Tongue (tissue), 2 donors: ENCODE measurements around the gene HOXD13. TPM values are rescaled to one million over a fixed set of nuclear protein-coding genes. Genes with fewer than 3 reads are reported as not detected.

ENCODE experiments used
- DNase-seq: peaks from one replicate; pipeline ENCODE4 v3.0.0-alpha.2; 2015
- total RNA-seq: library from RNA; depleted of rRNA; stranded (reverse); fragments of >200 nt; gene quantifications from one replicate; pipeline ENCODE4 v1.2.3, GENCODE V29; 2014

The HOXD13 gene
- total RNA-seq, 1 donor from 2014 or later: not detected

DNA sequence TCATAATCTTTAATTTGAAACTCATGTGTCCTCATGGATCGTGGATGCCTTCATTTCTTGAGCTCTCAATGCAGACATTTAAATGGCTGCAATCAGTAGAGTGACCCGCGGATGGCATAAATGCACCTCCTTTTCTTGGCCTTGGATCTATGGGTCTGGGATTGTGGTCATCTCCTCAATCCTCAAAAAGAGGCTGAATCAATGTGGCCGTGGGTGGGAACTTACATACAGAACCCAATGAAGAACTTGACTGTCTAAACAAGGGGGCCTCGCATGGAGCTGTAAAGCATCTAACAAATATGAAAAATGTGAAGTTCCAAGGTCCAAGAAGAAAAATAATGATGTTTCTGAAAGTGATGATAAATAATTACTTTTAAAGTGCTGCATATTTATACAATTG lies 2.9 kb downstream of the HOXD13 start:
- DNase-seq: no peak

DNA sequence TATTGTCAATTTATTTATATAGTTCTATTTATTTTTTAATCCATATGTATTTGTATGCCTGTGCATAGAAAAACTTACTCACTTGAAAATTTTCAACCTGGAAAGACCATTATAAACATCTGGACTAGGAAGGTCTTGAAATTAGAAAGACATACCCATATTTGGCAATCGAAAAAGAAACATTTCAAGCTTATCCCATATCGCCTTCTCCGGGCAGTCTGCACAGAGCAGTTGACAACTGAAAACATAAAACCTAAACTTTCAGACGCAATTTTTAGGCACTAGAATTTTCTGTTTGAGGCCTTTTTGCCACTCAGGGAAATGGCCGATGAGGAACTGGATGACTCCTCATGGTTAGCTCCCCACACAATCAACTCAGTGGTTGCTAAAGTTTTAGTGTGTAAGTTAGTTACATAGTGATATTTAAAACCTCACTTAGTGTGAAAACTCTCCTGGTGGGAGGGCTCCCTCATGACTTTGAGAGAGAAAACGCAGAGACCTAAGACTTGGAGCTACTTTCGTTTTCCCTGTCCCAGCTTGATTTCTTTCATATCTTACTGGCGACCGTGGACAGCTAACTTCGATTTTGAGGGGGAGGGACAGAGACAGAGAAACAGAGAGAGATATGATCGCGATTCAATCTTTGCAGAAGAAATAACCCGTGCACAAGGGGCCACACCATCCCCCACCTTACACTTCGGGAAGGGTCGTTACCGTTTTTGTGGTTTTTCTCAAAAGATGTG lies 3.9 kb downstream of the HOXD13 start:
- no peak for DNase-seq

DNA sequence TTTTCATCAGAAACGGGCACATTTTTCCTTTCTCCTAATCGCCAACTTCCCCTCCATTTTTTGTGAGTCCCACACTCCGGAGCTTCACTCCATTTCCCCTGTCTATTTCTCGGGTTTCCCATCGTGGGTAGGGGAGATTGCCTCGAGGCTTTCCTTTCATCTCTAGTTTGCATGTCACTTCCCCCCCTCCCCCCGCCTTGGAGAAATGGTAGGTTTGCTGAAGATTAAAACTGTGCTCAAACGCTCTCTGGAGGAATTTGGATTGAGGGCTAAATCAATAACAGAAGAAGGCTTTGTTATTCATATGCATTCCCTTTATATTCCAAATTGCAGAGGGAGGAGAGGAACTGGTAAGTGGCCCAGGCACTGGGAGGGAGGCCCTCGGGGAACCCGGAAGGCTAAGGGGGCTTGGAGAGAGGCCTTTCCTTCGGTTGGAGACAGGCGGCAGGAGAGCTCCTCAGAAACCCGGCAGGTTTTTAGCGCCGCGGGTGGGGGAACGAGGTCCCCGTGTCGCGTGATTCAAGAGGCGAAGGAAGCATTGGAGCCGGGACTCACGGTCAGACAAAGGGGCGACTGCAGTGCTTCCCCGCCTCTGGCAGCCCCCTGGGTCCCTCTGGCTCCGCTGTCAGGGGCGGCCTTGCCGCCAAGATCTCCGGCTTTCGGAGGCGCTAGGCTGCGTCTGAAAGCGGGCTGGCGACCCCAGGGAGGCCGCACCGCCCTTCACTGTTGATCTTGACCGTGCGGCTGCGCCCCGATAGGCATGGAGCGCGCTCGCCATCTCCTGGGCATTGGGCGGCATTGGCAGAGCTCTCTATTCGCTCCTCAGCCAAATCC lies 4.7 kb downstream of the HOXD13 start:
- peak; percentile 79 for DNase-seq

DNA sequence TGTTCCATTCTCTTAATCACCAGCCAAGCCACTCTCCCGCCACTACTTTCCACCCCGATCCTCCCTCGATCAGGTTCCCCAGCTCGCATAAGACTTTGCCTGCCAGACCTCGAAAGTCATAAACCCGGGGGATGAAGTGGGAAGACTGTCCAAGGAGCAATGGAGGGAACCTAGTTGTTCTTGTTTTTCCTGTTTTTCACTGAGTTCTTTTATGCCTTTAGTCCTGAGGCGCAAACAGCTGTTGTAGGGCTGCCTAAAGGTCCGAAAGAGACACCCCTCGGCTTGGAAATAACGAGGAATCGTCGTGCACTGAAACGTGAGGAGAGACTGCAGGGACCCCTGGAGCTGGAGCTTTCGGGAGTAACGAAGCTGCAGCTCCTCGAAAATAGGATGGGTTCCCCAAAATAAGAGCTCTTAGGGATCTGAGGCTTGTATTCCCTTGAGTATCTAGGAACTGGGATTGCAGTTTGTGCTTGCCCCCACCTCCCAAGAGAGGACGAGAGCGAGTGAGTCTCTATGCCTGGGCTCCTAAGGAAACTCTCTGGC lies 5.4 kb downstream of the HOXD13 start:
- DNase-seq: no peak

DNA sequence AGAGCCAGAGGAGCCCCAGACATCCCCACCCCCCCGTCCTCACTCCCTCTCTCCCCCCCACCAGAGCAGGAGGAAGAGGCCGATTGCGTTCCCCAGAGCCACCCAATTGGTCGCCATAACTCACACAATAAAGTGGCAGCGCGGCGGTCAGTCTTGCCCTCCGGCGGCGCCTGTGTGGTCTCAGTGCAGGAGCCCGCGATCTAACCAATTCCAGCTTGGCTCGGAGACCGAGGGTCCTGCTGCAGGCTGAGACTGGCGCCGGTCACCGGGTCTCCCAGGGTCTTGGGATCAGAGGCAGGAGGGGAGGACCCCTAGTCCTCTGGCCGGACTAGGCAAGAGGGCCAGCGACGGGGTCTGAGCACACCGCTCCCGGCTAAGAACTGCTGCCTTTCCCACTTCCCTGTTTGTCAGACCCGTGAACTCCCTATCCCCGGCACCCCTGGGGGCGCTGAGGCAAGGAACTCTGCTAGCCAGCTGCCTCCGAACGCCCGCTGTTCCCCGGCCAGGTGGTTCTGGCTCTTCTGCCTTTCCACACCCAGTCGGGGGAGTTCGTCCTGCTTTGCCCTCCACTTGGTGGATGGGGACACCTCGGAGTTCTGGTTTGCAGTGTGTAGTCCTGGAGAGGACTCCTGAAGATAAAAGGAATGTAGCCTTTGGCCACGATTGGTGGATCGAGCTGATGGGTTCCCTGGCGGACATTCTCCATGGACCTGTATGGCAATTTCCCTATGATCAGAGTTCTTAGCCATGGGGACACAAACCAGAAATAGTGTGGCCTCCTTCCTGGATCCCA lies 6.0 kb downstream of the HOXD13 start:
- DNase-seq: no peak

DNA sequence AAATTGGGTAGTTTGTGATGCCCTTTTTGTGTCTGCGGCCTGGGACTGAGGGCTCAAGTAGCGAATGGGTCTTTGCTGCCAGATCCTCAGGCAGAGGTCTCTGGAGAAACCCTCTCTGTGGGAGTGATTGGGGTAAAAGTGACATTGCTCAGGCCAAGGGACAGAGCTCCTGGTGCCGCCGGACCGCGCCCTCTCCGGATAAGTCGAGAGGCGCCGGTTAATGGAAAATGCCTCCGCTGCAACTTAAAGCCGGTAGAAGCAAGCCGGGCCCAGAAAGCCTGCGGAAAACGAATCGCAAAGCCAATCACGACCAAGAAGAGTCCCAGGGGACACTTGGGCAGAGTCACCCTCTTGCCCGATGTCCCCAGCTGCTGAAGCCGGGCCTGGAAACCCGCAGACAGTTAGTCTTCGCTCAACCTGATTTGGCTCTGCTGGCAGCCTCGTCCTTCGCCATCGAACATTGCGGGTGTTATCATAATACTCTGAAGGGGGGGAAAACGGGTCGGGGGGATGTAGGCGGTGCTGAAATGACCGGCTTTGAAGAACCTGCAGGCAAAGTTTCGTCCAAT lies 6.7 kb downstream of the HOXD13 start:
- DNase-seq: no peak

DNA sequence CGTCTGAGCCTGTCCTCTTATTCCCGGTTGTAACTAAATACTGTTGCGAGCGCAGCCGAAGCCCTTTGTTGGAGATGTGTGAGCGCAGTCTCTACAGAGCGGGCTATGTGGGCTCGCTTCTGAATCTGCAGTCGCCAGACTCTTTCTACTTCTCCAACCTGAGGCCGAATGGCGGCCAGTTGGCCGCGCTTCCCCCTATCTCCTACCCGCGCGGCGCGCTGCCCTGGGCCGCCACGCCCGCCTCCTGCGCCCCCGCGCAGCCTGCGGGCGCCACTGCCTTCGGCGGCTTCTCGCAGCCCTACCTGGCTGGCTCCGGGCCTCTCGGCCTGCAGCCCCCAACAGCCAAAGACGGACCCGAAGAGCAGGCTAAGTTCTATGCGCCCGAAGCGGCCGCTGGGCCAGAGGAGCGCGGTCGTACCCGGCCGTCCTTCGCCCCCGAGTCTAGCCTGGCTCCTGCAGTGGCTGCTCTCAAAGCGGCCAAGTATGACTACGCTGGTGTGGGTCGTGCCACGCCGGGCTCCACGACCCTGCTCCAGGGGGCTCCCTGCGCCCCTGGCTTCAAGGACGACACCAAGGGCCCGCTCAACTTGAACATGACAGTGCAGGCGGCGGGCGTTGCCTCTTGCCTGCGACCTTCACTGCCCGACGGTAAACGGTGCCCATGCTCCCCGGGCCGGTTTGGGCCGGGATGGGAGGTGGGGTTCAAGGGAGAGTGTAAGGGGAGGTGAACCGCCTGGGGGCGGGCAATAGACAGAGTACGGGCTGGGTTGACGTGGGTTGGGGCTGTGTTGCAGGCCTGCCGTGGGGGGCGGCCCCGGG lies 7.4 kb downstream of the HOXD13 start, which contains the start of gene HOXD12:
Gene HOXD12 (plus strand): TSS at position 68 of the 819 bp plus-strand sequence. CDS start 7 bp downstream, at position 75.
- no peak for DNase-seq

DNA sequence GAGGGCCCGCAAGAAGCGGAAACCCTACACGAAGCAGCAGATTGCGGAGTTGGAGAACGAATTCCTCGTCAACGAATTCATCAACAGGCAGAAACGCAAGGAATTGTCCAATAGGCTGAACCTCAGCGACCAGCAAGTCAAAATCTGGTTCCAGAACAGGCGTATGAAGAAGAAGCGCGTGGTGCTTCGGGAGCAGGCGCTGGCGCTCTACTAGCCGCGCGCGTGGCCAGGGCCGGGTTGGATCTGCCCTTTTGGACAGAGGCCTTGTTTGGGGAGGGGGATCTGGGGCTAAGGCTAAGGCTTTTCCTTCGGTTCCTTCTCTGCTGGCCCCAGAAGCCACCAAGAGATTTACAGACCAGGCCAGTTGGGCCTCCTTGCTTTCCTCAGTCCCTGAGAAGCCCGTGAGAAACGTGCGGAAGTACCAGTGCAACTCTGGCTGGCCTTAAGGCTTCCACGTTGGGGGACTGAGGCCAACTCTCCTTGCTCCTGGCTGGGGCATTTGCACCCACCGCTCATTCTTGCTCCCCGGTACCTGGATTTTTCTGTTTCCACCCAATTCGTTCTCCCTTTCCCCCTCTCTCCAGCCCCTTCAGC lies 8.1 kb downstream of the HOXD13 start:
- no peak for DNase-seq

DNA sequence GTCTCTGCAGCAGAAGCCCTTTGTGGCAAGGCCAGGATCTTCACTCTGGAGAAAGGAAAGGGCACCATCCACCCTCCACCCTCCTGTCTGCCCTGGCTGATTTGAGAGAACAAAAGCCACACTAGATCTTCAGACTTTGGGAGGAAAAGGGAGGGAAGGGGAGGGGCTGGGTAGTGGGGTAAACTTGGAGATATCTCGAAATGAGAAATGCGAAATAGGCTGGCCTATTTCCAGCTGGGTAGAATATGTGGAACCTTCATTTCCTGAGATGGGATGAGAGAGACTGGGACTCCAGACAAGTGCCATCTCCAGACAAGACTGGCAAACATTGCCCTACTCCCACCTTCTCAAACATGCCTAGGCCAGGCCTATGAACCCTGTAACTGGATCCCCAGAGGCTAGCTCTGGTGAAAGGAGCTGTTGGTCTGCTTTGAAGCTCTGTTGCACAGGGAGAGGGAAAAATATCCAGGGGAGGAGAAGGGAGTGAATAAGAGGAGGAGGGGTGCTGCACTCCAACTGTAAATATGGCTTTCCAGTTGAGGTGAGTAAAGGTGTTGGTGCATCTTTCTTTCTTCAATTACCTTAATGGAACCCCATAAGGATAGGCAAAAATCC lies 8.8 kb downstream of the HOXD13 start:
- DNase-seq: no peak

DNA sequence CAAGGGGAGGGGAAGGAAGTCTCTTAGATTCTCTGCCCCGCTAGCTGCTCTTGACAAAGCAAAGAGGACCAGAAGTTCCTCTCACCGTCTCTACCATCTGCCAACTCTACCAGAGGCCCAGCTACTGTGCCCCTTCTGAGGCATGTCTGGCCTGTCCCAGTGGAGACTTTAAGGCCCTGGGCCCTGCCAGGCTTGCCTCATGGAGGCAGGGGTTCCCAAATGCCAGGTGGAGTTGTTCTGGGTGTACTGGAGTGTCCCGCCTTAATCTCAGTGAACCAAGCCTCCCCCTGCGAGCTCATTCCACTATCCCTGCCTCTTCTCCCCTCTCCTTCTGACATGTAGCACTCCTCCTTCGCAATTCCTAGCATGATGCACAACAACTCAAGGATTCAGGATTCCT lies 9.3 kb downstream of the HOXD13 start:
- DNase-seq: no peak

DNA sequence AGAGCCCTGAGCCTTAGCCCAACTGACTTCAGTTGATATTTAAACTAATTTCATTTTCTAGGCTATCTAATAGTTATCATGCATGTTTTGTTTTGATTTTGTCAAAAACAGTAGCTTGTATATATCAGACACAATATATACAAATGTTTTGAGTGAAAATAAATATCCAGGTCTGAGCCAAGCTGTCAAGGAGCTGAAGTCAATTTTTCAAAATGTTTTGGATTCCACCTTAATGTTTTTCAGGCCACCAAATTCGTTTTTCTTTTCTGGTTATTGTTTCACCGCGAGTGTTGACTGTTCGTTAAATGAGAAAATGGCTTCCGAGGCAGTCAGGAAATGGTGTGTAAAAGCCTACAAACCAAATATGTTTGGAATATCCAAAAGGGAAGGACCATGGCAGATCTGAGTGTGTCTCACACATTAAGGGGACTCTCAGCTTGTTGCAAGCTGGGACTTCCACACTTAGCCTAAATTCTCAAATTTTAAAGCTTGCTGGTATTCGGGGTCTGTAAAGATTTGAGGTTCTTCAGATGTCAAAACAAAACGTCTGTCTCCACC lies 9.9 kb downstream of the HOXD13 start:
- no peak for DNase-seq

DNA sequence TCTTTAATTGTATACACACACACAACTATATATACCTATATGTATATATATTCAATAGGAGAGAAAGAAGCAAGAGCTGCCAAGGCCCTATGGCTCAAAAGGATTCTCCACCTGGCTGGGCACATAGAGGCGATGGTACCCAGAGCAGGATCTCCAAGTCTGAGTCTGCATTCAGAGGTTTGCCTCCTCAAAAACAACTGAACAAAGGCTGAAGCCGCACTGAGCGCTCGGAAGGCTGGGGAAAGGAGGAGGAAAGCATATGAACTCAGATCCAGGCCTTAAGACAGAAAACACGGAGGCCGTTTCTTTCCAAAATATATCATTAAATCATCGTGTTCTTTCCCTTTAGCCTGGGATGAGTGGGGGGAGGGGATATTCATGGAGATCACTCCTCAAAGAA lies 10.7 kb downstream of the HOXD13 start:
- DNase-seq: no peak

DNA sequence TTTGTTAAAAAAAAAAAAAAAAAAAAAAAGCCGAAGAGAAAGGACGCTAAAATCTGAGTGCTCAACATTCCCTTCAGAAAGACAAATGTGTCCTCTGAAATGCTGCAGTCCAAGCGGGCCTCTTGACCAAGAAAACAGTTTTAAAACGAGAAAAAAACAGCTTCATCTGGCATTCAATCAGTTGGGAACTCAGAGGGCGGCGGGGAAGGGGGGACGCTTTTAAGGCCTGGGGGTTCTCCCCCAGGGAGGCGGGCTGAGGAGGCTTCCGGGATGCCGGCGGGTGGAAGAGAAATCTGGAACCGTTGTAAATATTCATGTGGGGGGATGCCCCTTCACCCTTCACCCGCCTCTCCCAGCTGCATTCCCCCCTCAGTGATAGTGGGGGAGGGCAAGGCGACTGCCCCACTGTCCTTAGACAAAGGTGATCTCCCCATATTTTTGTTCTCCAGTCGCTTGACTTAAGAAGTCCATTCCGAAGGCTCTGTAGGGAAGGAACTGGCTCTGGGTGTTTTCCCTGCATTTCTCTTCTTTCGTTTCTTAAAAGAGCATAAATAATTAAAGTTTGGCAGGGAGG lies 11.3 kb downstream of the HOXD13 start:
- no peak for DNase-seq

DNA sequence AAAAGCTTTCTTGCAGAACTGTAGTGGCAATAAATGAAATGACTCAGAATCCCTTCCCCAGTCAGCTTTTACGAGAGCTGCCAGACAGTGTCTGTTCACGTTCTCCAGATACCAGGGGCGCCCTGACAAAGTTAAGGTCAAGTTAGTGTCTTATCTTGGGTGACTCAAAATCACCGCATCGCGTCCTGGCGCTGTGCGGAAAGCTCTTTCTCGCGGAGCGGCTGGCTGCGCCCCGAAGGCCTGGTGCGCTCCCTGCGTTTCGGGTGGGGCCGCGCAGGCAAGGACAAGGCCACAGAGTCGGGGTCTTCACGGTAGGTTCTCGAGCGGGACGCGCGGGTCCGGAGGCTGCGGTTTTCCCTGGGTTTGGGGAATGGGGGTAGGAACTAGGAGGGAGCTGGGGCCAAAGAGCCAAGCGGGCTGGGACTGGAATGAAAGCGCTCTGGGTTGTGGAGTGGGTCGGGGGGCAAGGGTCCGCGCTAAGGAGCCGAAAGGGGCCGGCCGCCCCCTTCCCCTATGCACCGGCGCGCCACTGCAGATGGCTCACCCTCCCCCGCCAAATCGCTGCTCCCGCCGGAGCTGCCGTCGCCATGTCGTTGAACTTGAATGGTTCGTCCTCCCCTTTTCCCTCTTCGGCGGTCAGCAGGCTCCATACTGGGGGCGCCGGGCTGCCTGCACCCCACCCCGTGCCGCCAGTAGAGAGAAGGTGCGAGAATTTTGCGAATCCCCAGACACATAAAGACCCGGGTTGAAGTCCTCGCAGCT lies 12.0 kb downstream of the HOXD13 start:
- no peak for DNase-seq

DNA sequence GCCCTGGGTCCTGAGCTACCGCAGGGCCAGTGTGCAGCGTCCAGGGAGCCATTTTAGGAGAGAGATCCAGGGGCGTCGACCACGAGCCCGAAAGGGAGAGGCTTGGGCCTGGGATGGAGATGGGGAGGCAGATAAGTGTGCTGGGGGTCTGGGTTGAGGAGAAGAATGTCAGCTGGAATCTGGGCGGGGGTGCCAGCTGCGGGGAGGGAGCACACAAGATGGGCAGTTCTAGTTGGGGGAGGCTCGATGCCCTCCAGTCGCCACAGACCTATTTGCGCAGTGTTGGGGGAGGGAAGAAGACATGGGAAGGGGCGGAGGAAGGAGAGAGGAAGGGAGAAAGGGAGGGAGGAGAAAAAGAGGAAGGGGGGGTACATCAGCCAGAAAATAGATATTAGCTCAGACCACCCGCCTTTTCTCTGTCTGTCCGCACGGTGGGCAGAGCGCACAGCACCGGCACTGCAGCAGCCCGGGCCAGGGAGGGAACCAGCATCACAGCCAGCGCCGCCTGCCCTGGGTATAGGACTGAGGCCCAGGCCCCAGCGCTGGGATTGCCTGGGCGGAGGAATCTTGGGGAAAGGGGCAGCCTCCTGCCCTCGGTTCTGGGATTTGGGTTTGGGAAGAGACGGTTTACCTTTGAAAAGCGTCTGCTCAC lies 12.7 kb downstream of the HOXD13 start:
- DNase-seq: no peak

DNA sequence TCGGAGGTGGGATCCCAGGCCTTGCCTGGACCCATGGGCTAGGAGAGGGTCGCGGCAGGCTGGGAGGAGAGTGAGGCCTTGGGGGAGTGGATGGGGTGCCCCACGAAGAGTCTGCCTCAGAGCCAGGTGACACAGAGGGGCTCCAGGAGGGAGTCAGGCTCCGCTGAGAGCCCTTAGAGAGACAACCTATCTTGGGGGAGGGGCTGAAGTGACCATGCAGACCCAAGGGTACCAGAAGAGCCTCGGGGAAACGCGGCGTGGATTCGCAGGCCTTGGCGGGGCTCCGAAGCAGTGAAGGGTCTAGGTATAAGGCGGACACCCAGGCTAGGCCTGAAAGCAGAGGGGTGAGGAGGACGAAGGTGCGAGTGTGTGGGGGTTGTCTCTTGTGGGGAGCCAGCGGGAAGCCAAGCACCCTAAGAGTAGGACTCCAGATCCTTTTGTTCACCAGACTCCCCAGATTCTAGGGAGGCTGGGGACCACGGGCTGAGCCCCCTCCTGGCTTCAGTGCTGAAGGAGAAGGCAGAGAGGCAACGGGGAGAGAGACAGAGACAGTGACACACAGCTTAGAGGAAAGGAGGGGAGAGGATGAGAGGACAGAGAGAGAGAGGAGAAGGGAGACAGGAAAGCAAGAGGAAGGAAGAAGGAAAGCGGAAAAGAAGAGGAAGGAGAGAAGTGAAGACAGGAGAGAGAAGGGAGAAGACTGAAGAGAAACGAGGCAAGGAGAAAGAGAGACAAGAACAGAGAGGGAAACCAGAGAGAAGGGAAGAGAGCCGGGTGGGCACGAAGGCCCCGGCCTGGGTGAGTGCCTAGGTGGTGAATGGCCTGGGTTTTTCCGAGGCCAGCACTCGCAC lies 13.4 kb downstream of the HOXD13 start:
- no peak for DNase-seq
